Measurements from ENCODE around the gene GTF2F2.

DNA sequence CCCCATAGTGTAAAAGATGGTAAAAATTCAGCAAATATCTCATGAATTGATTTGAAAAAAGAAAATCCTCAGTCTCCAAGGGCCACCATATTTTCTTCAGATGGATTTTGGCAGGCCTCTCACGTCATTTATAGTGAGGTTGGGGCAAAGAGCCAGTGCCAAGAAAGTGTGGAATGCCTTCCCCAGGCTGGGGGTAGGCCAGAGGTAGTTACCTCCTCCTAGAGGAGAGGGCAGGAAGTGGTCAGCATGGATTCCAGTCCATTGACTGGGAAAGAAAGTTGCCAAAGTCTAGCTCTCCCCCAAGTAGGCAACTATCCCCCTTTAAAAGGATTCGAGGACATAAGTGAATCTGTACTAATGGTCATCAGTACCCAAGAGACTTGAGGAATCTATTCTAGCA, 148.9 kb downstream of the GTF2F2 start:
- TF ChIP-seq GATA2 (IDR thresholded peaks at IDR 0.05; ENCODE audit: low read depth, low read length): no peak
- TF ChIP-seq GATA3 (IDR thresholded peaks at IDR 0.05; ENCODE audit: low read depth, low read length): no peak

Data from SH-SY5Y (cell line).